Spleen (tissue), 7 donors: ENCODE measurements around the gene LIPT2.

Experiments
- POLR2A ChIP-seq, 3 donors: fragments of 450-650 bp; IDR thresholded peaks; one replicate each; pipeline ENCODE4 v1.5.1; 2017; ENCODE audit warnings: antibody characterized with exemption in 3 of 3, mild to moderate bottlenecking in 1 of 3
- TF ChIP-seq, protein P1 (sequence below), 11 experiments: fragments of 200-600 bp in 7 of 11; fragments of 450-650 bp in 4 of 11; sonication (generic) in 4 of 11; IDR thresholded peaks in 8 of 11; conservative IDR thresholded peaks in 3 of 11; 1 replicate in 7 of 11; 2 replicates in 4 of 11; pipeline versions ENCODE4 v1.4.0 to v1.8.0; 2016 to 2021; ENCODE audit warnings: antibody characterized with exemption in 11 of 11, inconsistent platforms in 4 of 11, mild to moderate bottlenecking in 1 of 11
- donor health status: DM: no; HTN: no; CAD: no; lungs with moderate emphysema.
- donor health status: DM: no; HTN: no; CAD: no.
- donor health status: DM: no; HTN: no; CAD: no.

DNA sequence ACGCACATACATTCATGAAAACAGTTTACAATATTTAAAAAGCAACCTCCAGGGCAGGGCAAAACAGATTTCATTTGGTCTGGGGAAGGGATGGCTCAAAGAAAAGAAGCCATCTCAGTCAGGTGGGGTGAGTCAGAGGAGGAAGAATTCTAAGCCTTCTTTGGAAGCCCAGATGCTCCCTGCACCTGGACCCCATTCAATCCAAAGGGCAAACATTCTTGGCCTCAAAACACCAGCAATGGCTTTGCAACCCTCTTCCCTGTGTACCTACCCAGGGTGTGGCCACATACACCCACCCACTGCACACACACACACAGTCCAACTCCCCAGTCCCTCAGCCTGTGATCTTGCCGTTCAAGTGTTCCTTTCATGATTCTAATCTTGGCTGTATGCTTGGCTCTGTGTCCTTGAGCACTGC lies 28.2 kb downstream of the LIPT2 start:
- TF ChIP-seq, protein P1, sequence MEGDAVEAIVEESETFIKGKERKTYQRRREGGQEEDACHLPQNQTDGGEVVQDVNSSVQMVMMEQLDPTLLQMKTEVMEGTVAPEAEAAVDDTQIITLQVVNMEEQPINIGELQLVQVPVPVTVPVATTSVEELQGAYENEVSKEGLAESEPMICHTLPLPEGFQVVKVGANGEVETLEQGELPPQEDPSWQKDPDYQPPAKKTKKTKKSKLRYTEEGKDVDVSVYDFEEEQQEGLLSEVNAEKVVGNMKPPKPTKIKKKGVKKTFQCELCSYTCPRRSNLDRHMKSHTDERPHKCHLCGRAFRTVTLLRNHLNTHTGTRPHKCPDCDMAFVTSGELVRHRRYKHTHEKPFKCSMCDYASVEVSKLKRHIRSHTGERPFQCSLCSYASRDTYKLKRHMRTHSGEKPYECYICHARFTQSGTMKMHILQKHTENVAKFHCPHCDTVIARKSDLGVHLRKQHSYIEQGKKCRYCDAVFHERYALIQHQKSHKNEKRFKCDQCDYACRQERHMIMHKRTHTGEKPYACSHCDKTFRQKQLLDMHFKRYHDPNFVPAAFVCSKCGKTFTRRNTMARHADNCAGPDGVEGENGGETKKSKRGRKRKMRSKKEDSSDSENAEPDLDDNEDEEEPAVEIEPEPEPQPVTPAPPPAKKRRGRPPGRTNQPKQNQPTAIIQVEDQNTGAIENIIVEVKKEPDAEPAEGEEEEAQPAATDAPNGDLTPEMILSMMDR (IDR thresholded peaks at IDR 0.05 in 8 of 11, conservative IDR thresholded peaks at IDR 0.05 in 3 of 11), result no peak
- TF ChIP-seq POLR2A (IDR thresholded peaks at IDR 0.05), result no peak
